ENCODE data around the gene MRPS18B.

GRCh38 chr6:30599625-30600324 is 17.9 kb upstream of the MRPS18B start:
- TF ChIP-seq CTCF (IDR thresholded peaks at IDR 0.05): no peak
- TF ChIP-seq POLR2A (IDR thresholded peaks at IDR 0.05): no peak
- no peak for TF ChIP-seq EP300 (IDR thresholded peaks at IDR 0.05)

Measured in gastroesophageal sphincter (tissue), 3 donors.